ENCODE data around the gene UMODL1.
"Not testable (repeated sequence)": the region's sequence is repeated elsewhere in the genome, so short reads cannot be mapped to it uniquely, and the experiment has no call there.

DNA sequence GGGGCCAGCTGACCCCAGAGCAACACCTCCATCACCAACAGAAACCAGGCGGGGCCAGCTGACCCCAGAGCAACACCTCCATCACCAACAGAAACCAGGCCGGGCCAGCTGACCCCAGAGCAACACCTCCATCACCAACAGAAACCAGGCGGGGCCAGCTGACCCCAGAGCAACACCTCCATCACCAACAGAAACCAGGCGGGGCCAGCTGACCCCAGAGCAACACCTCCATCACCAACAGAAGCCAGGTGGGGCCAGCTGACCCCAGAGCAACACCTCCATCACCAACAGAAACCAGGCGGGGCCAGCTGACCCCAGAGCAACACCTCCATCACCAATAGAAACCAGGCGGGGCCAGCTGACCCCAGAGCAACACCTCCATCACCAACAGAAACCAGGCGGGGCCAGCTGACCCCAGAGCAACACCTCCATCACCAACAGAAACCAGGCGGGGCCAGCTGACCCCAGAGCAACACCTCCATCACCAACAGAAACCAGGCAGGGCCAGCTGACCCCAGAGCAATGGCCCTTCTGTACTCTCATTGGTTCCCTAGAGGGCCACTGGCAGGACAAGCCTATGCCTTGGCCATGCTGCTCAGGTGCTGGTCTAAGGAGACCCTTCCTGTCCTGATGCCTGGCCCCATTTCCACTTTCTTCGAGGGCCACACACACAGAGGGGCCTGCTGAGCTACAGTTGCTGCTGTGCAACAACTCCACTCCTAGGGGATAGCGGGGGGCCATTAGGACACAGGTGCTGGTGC lies 7.3 kb downstream of the UMODL1 start:
- TF ChIP-seq POLR2A (IDR thresholded peaks at IDR 0.05) = not testable (repeated sequence)
- TF ChIP-seq, protein P1, sequence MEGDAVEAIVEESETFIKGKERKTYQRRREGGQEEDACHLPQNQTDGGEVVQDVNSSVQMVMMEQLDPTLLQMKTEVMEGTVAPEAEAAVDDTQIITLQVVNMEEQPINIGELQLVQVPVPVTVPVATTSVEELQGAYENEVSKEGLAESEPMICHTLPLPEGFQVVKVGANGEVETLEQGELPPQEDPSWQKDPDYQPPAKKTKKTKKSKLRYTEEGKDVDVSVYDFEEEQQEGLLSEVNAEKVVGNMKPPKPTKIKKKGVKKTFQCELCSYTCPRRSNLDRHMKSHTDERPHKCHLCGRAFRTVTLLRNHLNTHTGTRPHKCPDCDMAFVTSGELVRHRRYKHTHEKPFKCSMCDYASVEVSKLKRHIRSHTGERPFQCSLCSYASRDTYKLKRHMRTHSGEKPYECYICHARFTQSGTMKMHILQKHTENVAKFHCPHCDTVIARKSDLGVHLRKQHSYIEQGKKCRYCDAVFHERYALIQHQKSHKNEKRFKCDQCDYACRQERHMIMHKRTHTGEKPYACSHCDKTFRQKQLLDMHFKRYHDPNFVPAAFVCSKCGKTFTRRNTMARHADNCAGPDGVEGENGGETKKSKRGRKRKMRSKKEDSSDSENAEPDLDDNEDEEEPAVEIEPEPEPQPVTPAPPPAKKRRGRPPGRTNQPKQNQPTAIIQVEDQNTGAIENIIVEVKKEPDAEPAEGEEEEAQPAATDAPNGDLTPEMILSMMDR (IDR thresholded peaks at IDR 0.05) = not testable (repeated sequence)

All from tibial nerve (tissue), 3 donors.